Gastrocnemius medialis (tissue), 4 donors: Measurements from ENCODE around the gene ACOXL.

Experiments used
- POLR2A ChIP-seq, 2 donors: fragments of 450-650 bp; IDR thresholded peaks; one replicate each; pipeline ENCODE4 v1.6.1; 2017; ENCODE audit warnings: antibody characterized with exemption in 2 of 2, mild to moderate bottlenecking in 2 of 2, moderate library complexity in 2 of 2
- TF ChIP-seq, protein P1 (sequence below), 5 experiments: fragments of 450-650 bp in 3 of 5; fragments of 200-600 bp in 2 of 5; sonication (generic) in 2 of 5; IDR thresholded peaks in 4 of 5; conservative IDR thresholded peaks in 1 of 5; 1 replicate in 4 of 5; 2 replicates in 1 of 5; pipeline ENCODE4 v1.5.1; 2016 to 2019; ENCODE audit warnings: antibody characterized with exemption in 5 of 5, mild to moderate bottlenecking in 3 of 5, moderate library complexity in 3 of 5

DNA sequence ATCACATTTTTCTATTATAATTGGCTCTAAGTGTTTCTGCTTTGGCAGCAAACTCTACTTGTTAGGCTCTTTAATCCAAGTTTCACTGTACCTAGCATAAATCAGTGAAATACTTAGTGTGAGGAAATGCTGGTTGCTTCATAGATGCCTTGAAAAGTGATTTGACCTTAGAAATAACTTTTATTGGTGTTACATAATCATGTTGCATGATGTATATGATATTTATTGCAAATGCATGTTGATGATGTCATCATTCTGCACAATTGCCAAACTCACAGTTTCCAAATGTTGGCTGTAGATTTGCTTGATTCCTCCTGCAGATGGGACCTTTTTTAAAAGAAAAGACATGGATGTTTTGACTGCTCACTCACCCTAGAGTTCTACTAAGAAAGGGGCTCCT, 250.8 kb downstream of the ACOXL start:
- no peak for TF ChIP-seq POLR2A (IDR thresholded peaks at IDR 0.05)
- TF ChIP-seq, protein P1, sequence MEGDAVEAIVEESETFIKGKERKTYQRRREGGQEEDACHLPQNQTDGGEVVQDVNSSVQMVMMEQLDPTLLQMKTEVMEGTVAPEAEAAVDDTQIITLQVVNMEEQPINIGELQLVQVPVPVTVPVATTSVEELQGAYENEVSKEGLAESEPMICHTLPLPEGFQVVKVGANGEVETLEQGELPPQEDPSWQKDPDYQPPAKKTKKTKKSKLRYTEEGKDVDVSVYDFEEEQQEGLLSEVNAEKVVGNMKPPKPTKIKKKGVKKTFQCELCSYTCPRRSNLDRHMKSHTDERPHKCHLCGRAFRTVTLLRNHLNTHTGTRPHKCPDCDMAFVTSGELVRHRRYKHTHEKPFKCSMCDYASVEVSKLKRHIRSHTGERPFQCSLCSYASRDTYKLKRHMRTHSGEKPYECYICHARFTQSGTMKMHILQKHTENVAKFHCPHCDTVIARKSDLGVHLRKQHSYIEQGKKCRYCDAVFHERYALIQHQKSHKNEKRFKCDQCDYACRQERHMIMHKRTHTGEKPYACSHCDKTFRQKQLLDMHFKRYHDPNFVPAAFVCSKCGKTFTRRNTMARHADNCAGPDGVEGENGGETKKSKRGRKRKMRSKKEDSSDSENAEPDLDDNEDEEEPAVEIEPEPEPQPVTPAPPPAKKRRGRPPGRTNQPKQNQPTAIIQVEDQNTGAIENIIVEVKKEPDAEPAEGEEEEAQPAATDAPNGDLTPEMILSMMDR (IDR thresholded peaks at IDR 0.05 in 4 of 5, conservative IDR thresholded peaks at IDR 0.05 in 1 of 5), result no peak
